SK-N-SH (cell line): ENCODE data around the gene ZFYVE21. TPM values are rescaled to one million over a fixed set of nuclear protein-coding genes. Genes with fewer than 3 reads are reported as not detected.

Experiments
- CTCF ChIA-PET: fragments of 300-600, 350-600 bp; formaldehyde crosslinking; extraction: SDS; loops from one replicate; lab custom pipeline; 2021; lab: Yijun Ruan, JAX
- POLR2A ChIA-PET: fragments of 350-600 bp; sonication (Branson Sonifier 250); formaldehyde crosslinking; extraction: SDS; loops from one replicate; lab custom pipeline; 2020; ENCODE audit warnings: antibody characterized with exemption, inconsistent platforms; lab: Yijun Ruan, JAX
- DNase-seq: peaks from one replicate; pipeline ENCODE4 v3.0.0; 2012
- H2AFZ ChIP-seq: fragments of 200-600 bp; sonication (generic); 2 replicates; pipeline ENCODE4 v1.8.1; 2016; ENCODE audit warnings: antibody characterized with exemption, mild to moderate bottlenecking, low read depth
- H3F3A ChIP-seq: fragments of 200-600 bp; sonication (generic); replicated peaks from 2 replicates; pipeline ENCODE3; 2016; ENCODE audit warnings: antibody characterized with exemption, mild to moderate bottlenecking; ENCODE audit not compliant: insufficient read depth
- H3K27ac ChIP-seq, 2 experiments: fragments of 200-500 bp in 1 of 2; fragments of 200-600 bp in 1 of 2; sonication (Bioruptor generic) in 1 of 2; sonication (generic), shearing (Covaris generic) in 1 of 2; 2 replicates each; pipeline versions ENCODE4 v1.5.1 to v1.6.1; 2014 to 2016; ENCODE audit warnings: low read depth in 2 of 2, inconsistent platforms in 1 of 2, low read length in 1 of 2, mild to moderate bottlenecking in 1 of 2, mixed read lengths in 1 of 2
- H3K27me3 ChIP-seq: fragments of 200-600 bp; sonication (generic), shearing (Covaris generic); 2 replicates; pipeline ENCODE4 v1.6.1; 2016; ENCODE audit warnings: mixed run types; ENCODE audit not compliant: insufficient read depth
- H3K36me3 ChIP-seq, 2 experiments: fragments of 200-500 bp in 1 of 2; fragments of 200-600 bp in 1 of 2; sonication (Bioruptor generic) in 1 of 2; sonication (generic) in 1 of 2; replicated peaks in 1 of 2; 2 replicates each; pipeline versions ENCODE3 to v1.5.1; 2014 to 2016; ENCODE audit warnings: low read length in 1 of 2, mild to moderate bottlenecking in 1 of 2; ENCODE audit not compliant: insufficient read depth in 2 of 2, control insufficient read depth in 1 of 2
- H3K4me1 ChIP-seq, 2 experiments: fragments of 200-500 bp in 1 of 2; fragments of 200-600 bp in 1 of 2; sonication (Bioruptor generic) in 1 of 2; sonication (generic), shearing (Covaris generic) in 1 of 2; 2 replicates each; pipeline versions ENCODE4 v1.5.1 to v1.6.1; 2014 to 2016; ENCODE audit warnings: low read depth in 1 of 2, low read length in 1 of 2, mixed run types in 1 of 2; ENCODE audit not compliant: insufficient read depth in 2 of 2, control insufficient read depth in 1 of 2
- H3K4me2 ChIP-seq: fragments of 200-600 bp; sonication (generic), shearing (Covaris generic); 2 replicates; pipeline ENCODE4 v1.6.1; 2017; ENCODE audit warnings: mixed run types
- H3K4me3 ChIP-seq, 2 experiments: fragments of 200-500 bp in 1 of 2; fragments of 200-600 bp in 1 of 2; sonication (Bioruptor generic) in 1 of 2; sonication (generic), shearing (Covaris generic) in 1 of 2; 2 replicates each; pipeline versions ENCODE4 v1.5.1 to v1.8.1; 2014 to 2016; ENCODE audit warnings: low read depth in 2 of 2, inconsistent platforms in 1 of 2, low read length in 1 of 2, mild to moderate bottlenecking in 1 of 2, mixed read lengths in 1 of 2, moderate library complexity in 1 of 2
- H3K79me2 ChIP-seq: fragments of 200-600 bp; sonication (generic); 2 replicates; pipeline ENCODE4 v1.8.1; 2017; ENCODE audit warnings: mild to moderate bottlenecking; ENCODE audit not compliant: insufficient read depth
- H3K9ac ChIP-seq: fragments of 200-600 bp; sonication (generic); 2 replicates; pipeline ENCODE4 v1.6.1; 2017; ENCODE audit warnings: mixed run types
- H3K9me2 ChIP-seq: fragments of 200-600 bp; sonication (generic); 2 replicates; pipeline ENCODE4 v1.6.1; 2017; ENCODE audit warnings: mixed run types
- H3K9me3 ChIP-seq: fragments of 200-600 bp; sonication (generic); 2 replicates; pipeline ENCODE4 v1.6.1; 2017; ENCODE audit warnings: mixed run types, mild to moderate bottlenecking, moderate library complexity
- H4K20me1 ChIP-seq: fragments of 200-600 bp; sonication (generic); 2 replicates; pipeline ENCODE4 v1.6.1; 2017; ENCODE audit warnings: mild to moderate bottlenecking, mixed run types; ENCODE audit not compliant: insufficient read depth
- CHD2 ChIP-seq: fragments of 150-350 bp; IDR thresholded peaks from 2 replicates; pipeline ENCODE4 v1.6.1; 2018; ENCODE audit warnings: low read length; ENCODE audit not compliant: partially characterized antibody
- EP300 ChIP-seq, 2 experiments: IDR thresholded peaks; 2 replicates each; pipeline versions ENCODE4 v1.4.0 to v1.6.1; 2012; ENCODE audit warnings: borderline replicate concordance in 1 of 2, low read depth in 1 of 2, low read length in 1 of 2
- FOSL2 ChIP-seq: IDR thresholded peaks from 2 replicates; pipeline ENCODE4 v1.4.0; 2012; ENCODE audit warnings: low read depth, mild to moderate bottlenecking, moderate library complexity, borderline replicate concordance
- FOXJ3 ChIP-seq: sonication (generic); formaldehyde crosslinking; IDR thresholded peaks from 2 replicates; pipeline ENCODE4 v1.5.1; 2020; ENCODE audit warnings: mild to moderate bottlenecking, missing genetic modification reagents
- FOXM1 ChIP-seq: IDR thresholded peaks from 2 replicates; pipeline ENCODE4 v1.4.0; 2012; ENCODE audit warnings: low read depth, mild to moderate bottlenecking
- JUND ChIP-seq: IDR thresholded peaks from 2 replicates; pipeline ENCODE4 v1.4.0; 2012
- NRF1 ChIP-seq: IDR thresholded peaks from 2 replicates; pipeline ENCODE4 v1.6.1; 2012; ENCODE audit warnings: low read depth, mild to moderate bottlenecking, low read length
- RAD21 ChIP-seq: IDR thresholded peaks from 2 replicates; pipeline ENCODE4 v1.6.1; 2012; ENCODE audit warnings: mild to moderate bottlenecking, low read length
- RCOR1 ChIP-seq: fragments of 150-350 bp; IDR thresholded peaks from 2 replicates; pipeline ENCODE4 v1.6.1; 2017; ENCODE audit warnings: antibody characterized with exemption, low read length
- RXRA ChIP-seq: IDR thresholded peaks from 2 replicates; pipeline ENCODE4 v1.4.0; 2012; ENCODE audit warnings: low read depth, mild to moderate bottlenecking, borderline replicate concordance
- SIN3A ChIP-seq: IDR thresholded peaks from 2 replicates; pipeline ENCODE4 v1.6.1; 2012; ENCODE audit warnings: low read depth, mild to moderate bottlenecking, low read length, moderate library complexity, borderline replicate concordance
- TAF1 ChIP-seq: IDR thresholded peaks from 2 replicates; pipeline ENCODE4 v1.6.1; 2012; ENCODE audit warnings: low read depth, mild to moderate bottlenecking, low read length, moderate library complexity, borderline replicate concordance
- WGBS: methylation state at CpG from one replicate; pipeline ENCODE4 v1.1.6; 2017; ENCODE audit warnings: low lambda C conversion rate; 5-methylcytosine and 5-hydroxymethylcytosine counted together
- polyA plus RNA-seq, 3 experiments: library from polyadenylated mRNA; depleted of rRNA; stranded (reverse); fragments of >200 nt; gene quantifications; 2 replicates each; pipeline ENCODE4 v1.2.3, GENCODE V29; 2012
- TF ChIP-seq, protein P1 (sequence below): fragments of 200-600 bp; sonication (generic); IDR thresholded peaks from 2 replicates; pipeline ENCODE4 v1.6.1; 2017; ENCODE audit warnings: antibody characterized with exemption, mild to moderate bottlenecking, moderate library complexity
- TF ChIP-seq, protein P2 (sequence below): IDR thresholded peaks from 2 replicates; pipeline ENCODE4 v1.4.0; 2012; ENCODE audit warnings: low read depth
- TF ChIP-seq, protein P3 (sequence below): fragments of 150-350 bp; IDR thresholded peaks from 2 replicates; pipeline ENCODE4 v1.6.1; 2016; ENCODE audit warnings: mild to moderate bottlenecking, low read depth, low read length
- TF ChIP-seq, protein P4 (sequence below): fragments of 150-350 bp; IDR thresholded peaks from 2 replicates; pipeline ENCODE4 v1.6.1; 2017; ENCODE audit warnings: antibody characterized with exemption, low read length, low read depth, borderline replicate concordance

ZFYVE21 gene
- polyA plus RNA-seq, 1 of the 3 experiments (the other 2 are of a cell fraction) = 82.1 TPM

DNA sequence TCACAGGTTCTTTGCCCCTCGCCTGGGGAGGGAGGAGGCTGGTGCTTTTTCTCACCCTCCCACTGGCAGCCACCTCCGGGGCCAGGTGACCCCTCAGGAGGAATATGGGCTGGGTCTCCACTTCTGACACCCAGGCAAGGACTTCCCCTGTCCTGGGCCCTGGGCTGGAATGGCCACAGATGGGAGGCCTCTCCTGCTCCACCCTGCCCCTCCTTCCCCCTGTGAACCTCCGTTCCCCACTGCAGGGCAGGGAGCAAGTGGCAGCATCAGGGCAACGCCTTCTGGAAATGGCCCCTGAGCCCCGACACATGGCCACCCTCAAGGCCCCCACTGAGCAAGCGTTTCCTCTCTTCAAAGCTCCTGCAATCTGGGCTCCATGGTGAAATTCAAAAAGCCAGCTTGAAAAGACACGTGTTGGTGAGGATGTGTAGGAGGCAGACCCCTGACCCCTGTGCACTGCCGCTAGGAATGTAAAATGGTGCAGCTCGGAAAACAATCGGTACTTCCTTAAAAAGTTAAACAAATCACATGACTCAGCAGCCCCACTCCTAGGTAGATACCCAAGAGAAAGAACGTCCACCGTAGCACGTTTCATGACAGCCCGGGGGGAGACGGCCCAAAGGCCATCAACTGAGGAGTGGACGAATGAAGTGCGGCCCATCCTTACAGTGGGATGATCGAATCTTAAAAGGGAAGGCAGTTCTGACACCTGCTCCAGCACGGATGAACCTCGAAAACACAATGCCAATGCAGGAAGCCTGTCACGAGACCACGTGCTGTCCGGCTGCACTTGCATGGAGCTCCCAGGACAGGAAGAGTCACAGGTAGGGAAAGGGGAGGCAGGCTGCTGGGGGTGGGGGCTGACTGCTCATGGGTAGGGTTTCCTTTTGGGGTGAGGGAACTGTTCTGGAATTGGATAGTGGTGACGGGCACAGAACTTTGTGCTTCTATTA, 11.9 kb upstream of the ZFYVE21 start:
- Histone ChIP-seq H3K79me2 (no peaks in the 10 kb centered on the region), H3K9ac (no peak overlapping the region), H3K27me3 (no peaks in the 10 kb centered on the region), H3K9me2 (no peaks in the 10 kb centered on the region), H3K4me2 (no peak overlapping the region), H3K27ac (peak overlapping the region in 1 of 2 experiments; percentile 2; a peak in 2 of 4 replicates), H3K4me3 (no peak overlapping the region), H3K36me3 (peaks cover 7 to 80% of the 10 kb centered on the region in 2 experiments), H3K4me1 (peaks cover 0 to 23% of the 10 kb centered on the region in 2 experiments; a peak in 1 of 4 replicates), H3F3A (peaks cover 2% of the 10 kb centered on the region), H4K20me1 (no peaks in the 10 kb centered on the region), H2AFZ (no peak overlapping the region), H3K9me3 (no peaks in the 10 kb centered on the region)
- ChIA-PET POLR2A (interaction anchor here (1.2 to 1.3 kb wide), 2 partner anchors 7 to 75 kb away, joined by 3 read pairs; partner anchors contain the start of gene KLC1), CTCF (interaction anchor here (0.6 kb wide), 1 partner anchor 9 kb away, joined by 3 read pairs; no protein-coding TSS in a partner anchor)
- no peak for DNase-seq
- WGBS = 94% methylated on average over 22 of the region's 24 CpGs
- TF ChIP-seq CHD2 = no peak
- no peak for TF ChIP-seq TAF1
- TF ChIP-seq NRF1 = no peak
- TF ChIP-seq FOXM1 = no peak
- no peak for TF ChIP-seq RAD21
- TF ChIP-seq, protein P1, sequence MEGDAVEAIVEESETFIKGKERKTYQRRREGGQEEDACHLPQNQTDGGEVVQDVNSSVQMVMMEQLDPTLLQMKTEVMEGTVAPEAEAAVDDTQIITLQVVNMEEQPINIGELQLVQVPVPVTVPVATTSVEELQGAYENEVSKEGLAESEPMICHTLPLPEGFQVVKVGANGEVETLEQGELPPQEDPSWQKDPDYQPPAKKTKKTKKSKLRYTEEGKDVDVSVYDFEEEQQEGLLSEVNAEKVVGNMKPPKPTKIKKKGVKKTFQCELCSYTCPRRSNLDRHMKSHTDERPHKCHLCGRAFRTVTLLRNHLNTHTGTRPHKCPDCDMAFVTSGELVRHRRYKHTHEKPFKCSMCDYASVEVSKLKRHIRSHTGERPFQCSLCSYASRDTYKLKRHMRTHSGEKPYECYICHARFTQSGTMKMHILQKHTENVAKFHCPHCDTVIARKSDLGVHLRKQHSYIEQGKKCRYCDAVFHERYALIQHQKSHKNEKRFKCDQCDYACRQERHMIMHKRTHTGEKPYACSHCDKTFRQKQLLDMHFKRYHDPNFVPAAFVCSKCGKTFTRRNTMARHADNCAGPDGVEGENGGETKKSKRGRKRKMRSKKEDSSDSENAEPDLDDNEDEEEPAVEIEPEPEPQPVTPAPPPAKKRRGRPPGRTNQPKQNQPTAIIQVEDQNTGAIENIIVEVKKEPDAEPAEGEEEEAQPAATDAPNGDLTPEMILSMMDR = no peak

DNA sequence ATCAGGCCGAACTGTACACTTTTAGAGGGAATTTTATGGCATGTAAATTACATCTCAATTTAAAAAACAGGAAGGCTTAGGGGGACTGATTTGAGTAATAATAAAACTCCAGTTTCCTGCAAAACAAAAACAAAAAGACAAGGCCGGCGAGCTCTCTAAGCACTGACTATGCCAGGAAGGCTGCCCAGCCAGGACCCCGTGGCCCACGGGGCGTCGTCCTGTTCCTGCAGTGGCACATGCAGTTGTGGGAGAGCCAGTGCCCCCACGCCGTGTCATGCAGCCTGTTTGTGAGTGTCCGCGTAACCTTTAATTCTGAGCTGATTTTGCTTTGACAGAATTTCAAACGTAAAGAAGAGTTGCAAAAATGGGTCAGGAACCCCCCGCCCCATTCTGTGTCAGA, 10.9 kb upstream of the ZFYVE21 start:
- peaks cover 0 to 22% of the 10 kb centered on the region in 2 experiments; a peak in 1 of 4 replicates for H3K4me1 ChIP-seq
- H3K27ac ChIP-seq = no peak overlapping the region; a peak in 1 of 4 replicates
- ChIA-PET POLR2A (no interaction called here), CTCF (interaction anchor here (1.3 kb wide), 1 partner anchor 97 kb away, joined by 4 read pairs; no protein-coding TSS in a partner anchor)
- H3F3A ChIP-seq = peaks cover 2% of the 10 kb centered on the region
- no peak for DNase-seq
- TF ChIP-seq FOXJ3 (CRISPR knock-in tag) (no peak), CHD2 (no peak), EP300 (IDR thresholded peaks at IDR 0.05; ENCODE audit: borderline replicate concordance in 1 of 2, low read depth in 1 of 2, low read length in 1 of 2) (no peak), JUND (no peak), RXRA (no peak), FOSL2 (no peak), RAD21 (no peak), SIN3A (no peak), NRF1 (no peak), RCOR1 (no peak), FOXM1 (no peak)
- TF ChIP-seq, protein P2, sequence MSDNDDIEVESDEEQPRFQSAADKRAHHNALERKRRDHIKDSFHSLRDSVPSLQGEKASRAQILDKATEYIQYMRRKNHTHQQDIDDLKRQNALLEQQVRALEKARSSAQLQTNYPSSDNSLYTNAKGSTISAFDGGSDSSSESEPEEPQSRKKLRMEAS = no peak
- TF ChIP-seq, protein P3, sequence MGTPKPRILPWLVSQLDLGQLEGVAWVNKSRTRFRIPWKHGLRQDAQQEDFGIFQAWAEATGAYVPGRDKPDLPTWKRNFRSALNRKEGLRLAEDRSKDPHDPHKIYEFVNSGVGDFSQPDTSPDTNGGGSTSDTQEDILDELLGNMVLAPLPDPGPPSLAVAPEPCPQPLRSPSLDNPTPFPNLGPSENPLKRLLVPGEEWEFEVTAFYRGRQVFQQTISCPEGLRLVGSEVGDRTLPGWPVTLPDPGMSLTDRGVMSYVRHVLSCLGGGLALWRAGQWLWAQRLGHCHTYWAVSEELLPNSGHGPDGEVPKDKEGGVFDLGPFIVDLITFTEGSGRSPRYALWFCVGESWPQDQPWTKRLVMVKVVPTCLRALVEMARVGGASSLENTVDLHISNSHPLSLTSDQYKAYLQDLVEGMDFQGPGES = no peak
- TF ChIP-seq, protein P4, sequence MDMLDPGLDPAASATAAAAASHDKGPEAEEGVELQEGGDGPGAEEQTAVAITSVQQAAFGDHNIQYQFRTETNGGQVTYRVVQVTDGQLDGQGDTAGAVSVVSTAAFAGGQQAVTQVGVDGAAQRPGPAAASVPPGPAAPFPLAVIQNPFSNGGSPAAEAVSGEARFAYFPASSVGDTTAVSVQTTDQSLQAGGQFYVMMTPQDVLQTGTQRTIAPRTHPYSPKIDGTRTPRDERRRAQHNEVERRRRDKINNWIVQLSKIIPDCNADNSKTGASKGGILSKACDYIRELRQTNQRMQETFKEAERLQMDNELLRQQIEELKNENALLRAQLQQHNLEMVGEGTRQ = no peak
- no peak overlapping the region for H3K4me3 ChIP-seq
- H4K20me1 ChIP-seq = no peaks in the 10 kb centered on the region
- H3K79me2 ChIP-seq = no peaks in the 10 kb centered on the region
- H3K27me3 ChIP-seq = no peaks in the 10 kb centered on the region
- no peaks in the 10 kb centered on the region for H3K9me2 ChIP-seq
- no peak overlapping the region for H3K4me2 ChIP-seq
- H3K9ac ChIP-seq = no peak overlapping the region
- H2AFZ ChIP-seq = no peak overlapping the region
- WGBS = 95% methylated on average over 9 of the region's 13 CpGs
- H3K36me3 ChIP-seq = peaks cover 7 to 79% of the 10 kb centered on the region in 2 experiments
- no peaks in the 10 kb centered on the region for H3K9me3 ChIP-seq
